Natural killer cell (primary cell): ENCODE data around the gene PCDHB2. TPM values are rescaled to one million over a fixed set of nuclear protein-coding genes. Genes with fewer than 3 reads are reported as not detected.

Experiments used
- ATAC-seq, 3 donors: fragments of 150-1000 bp in 2 of 3; fragments of 200-7000 bp in 1 of 3; cut with Tn5 transposase; 1 replicate in 1 of 3; 2 replicates in 2 of 3; pipeline ENCODE4 v1.10.0; 2021; ENCODE audit warnings: mild to moderate bottlenecking in 2 of 3, moderate library complexity in 2 of 3
- DNase-seq, 2 donors: peaks; one replicate each; pipeline versions ENCODE4 v3.0.0 to v3.0.0-alpha.2; 2013 to 2021; ENCODE audit warnings: mixed read lengths in 1 of 2
- H3K27ac ChIP-seq: one replicate; pipeline ENCODE4 v1.5.1; 2013; ENCODE audit warnings: mild to moderate bottlenecking, low read length
- H3K27me3 ChIP-seq: one replicate; pipeline ENCODE4 v1.6.1; 2013; ENCODE audit warnings: low read length; ENCODE audit not compliant: control insufficient read depth, insufficient read depth
- H3K36me3 ChIP-seq: one replicate; pipeline ENCODE4 v1.6.1; 2013; ENCODE audit warnings: low read length; ENCODE audit not compliant: control insufficient read depth, insufficient read depth
- H3K4me1 ChIP-seq: one replicate; pipeline ENCODE4 v1.6.1; 2013; ENCODE audit warnings: low read length; ENCODE audit not compliant: control insufficient read depth, insufficient read depth
- H3K4me3 ChIP-seq: one replicate; pipeline ENCODE4 v1.5.1; 2013; ENCODE audit warnings: low read length
- H3K9me3 ChIP-seq: one replicate; pipeline ENCODE4 v1.6.1; 2013; ENCODE audit warnings: low read length; ENCODE audit not compliant: control insufficient read depth, insufficient read depth
- H3K27ac Mint-ChIP-seq, 2 donors: one replicate each; pipeline ENCODE4 v1.8.0; 2022; ENCODE audit warnings: mild to moderate bottlenecking in 2 of 2, mixed read lengths in 2 of 2, moderate library complexity in 1 of 2
- H3K27me3 Mint-ChIP-seq, 2 donors: one replicate each; pipeline ENCODE4 v1.8.0; 2022; ENCODE audit warnings: low read depth in 2 of 2, mixed read lengths in 2 of 2
- H3K36me3 Mint-ChIP-seq: one replicate; pipeline ENCODE4 v1.8.0; 2022; ENCODE audit warnings: mixed read lengths
- H3K4me1 Mint-ChIP-seq, 2 donors: one replicate each; pipeline ENCODE4 v1.8.0; 2022; ENCODE audit warnings: mixed read lengths in 2 of 2
- H3K4me3 Mint-ChIP-seq: one replicate; pipeline ENCODE4 v1.8.0; 2022; ENCODE audit warnings: mild to moderate bottlenecking, moderate library complexity, mixed read lengths
- H3K9me3 Mint-ChIP-seq, 2 donors: one replicate each; pipeline ENCODE4 v1.8.0; 2022; ENCODE audit warnings: mixed read lengths in 2 of 2
- WGBS: methylation state at CpG from one replicate; pipeline ENCODE4 v1.1.7; 2013; ENCODE audit warnings: missing lambda C conversion rate; ENCODE audit not compliant: insufficient coverage; 5-methylcytosine and 5-hydroxymethylcytosine counted together
- intact Hi-C: fragments of 100-400 bp; cut with micrococcal nuclease; formaldehyde crosslinking; loops from one replicate; pipeline ENCODE4 v1.14.2; 2022
- total RNA-seq, 4 donors: library from RNA; stranded (reverse); fragments of 120-200 nt in 1 of 4; gene quantifications; one replicate each; pipeline versions ENCODE4 v1.2.3 to v1.2.4, GENCODE V29; 2013 to 2022
- TF ChIP-seq, protein P1 (sequence below): fragments of 200-600 bp; IDR thresholded peaks from one replicate; pipeline ENCODE4 v1.8.0; 2022; ENCODE audit warnings: antibody characterized with exemption

Gene PCDHB2
- not detected for total RNA-seq
- total RNA-seq (2013): 0.14 TPM

DNA sequence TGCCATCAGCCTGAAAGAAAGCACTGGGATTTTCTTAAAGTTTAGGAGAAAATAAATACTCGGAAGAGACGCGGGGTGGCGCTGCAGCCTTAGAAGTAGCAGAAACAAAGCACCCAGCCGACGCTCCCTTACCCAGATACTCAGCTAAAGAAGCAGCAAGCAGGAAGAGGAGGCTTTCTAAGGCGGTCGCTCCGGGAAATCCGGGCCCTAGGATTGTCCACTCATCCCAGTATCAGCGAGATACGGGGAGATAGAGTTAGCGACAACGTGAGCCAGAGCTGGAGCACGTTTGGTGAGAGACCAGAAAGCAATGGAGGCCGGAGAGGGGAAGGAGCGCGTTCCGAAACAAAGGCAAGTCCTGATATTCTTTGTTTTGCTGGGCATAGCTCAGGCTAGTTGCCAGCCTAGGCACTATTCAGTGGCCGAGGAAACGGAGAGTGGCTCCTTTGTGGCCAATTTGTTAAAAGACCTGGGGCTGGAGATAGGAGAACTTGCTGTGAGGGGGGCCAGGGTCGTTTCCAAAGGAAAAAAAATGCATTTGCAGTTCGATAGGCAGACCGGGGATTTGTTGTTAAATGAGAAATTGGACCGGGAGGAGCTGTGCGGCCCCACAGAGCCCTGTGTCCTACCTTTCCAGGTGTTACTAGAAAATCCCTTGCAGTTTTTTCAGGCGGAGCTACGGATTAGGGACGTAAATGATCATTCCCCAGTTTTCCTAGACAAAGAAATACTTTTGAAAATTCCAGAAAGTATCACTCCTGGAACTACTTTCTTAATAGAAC lies at the start of gene PCDHB2:
Gene PCDHB2, plus strand, starts transcription at position 135 of the 782 bp plus-strand sequence. Its CDS starts 176 bp downstream, at position 311.
- TF ChIP-seq, protein P1, sequence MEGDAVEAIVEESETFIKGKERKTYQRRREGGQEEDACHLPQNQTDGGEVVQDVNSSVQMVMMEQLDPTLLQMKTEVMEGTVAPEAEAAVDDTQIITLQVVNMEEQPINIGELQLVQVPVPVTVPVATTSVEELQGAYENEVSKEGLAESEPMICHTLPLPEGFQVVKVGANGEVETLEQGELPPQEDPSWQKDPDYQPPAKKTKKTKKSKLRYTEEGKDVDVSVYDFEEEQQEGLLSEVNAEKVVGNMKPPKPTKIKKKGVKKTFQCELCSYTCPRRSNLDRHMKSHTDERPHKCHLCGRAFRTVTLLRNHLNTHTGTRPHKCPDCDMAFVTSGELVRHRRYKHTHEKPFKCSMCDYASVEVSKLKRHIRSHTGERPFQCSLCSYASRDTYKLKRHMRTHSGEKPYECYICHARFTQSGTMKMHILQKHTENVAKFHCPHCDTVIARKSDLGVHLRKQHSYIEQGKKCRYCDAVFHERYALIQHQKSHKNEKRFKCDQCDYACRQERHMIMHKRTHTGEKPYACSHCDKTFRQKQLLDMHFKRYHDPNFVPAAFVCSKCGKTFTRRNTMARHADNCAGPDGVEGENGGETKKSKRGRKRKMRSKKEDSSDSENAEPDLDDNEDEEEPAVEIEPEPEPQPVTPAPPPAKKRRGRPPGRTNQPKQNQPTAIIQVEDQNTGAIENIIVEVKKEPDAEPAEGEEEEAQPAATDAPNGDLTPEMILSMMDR: no peak
- ATAC-seq (no peak), DNase-seq (no peak)
- Mint-ChIP-seq H3K36me3 (peaks cover 2% of the 10 kb centered on the region), H3K9me3 (peaks cover 6 to 11% of the 10 kb centered on the region in 2 donors), H3K27ac (no peak within 1 kb of the TSS), H3K4me3 (no peak within 1 kb of the TSS), H3K27me3 (peaks cover 0 to 11% of the 10 kb centered on the region in 2 donors), H3K4me1 (no peaks in the 10 kb centered on the region)
- intact Hi-C loops: no loop called here
- no peak within 1 kb of the TSS for H3K4me3 ChIP-seq
- no peaks in the 10 kb centered on the region for H3K36me3 ChIP-seq
- no peaks in the 10 kb centered on the region for H3K4me1 ChIP-seq
- WGBS: 19% methylated on average over 29 of the region's 29 CpGs
- no peak within 1 kb of the TSS for H3K27ac ChIP-seq
- peaks cover 13% of the 10 kb centered on the region for H3K9me3 ChIP-seq
- peaks cover 10% of the 10 kb centered on the region for H3K27me3 ChIP-seq

DNA sequence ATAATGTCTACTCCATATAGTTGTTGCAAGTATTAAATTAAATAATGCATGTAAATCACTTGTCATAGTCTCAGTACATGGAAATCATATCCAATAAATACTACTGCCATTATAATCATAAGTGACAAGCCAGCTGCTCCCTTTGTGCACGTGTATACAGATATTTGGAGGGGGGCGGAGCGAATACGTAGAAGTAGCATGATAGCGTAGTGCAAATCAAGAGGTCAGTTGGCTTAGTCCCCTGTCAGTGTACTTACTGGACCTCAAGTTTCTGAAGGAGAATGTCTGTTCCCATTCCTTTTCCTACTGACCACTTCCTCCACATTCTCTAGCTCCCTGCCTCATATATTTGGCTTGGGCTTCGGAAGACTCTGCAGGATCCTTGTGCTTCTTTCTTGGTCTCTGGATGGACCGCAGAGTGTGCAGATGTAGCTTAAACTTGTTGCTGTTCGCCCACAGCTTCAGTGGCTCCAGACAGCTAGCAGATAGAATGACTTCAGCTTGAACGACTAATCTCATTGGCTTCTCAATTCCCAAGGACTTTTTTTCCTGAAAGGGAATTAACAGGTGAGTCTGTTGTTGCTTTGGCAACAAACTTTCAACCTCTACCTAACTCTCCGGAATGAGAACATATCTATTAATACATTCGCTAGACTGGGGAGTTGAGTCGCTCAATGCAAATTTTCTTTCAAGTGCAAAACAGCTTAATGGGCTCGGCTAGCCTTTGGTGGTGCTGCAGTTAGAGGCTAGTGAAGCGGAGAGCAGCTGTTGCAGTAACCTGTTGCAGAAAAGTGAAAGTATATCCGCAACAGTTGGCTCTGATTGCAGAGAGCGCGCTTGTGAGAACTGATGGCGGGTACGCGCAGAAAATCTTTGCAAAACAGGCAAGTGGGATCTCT lies 43.5 kb upstream of the PCDHB2 start, which contains the start of gene PCDHB1:
Gene PCDHB1, plus strand, starts transcription at position 753 of the 899 bp plus-strand sequence. Its CDS starts 97 bp downstream, at position 850.
- H3K4me1 Mint-ChIP-seq: peaks cover 5 to 6% of the 10 kb centered on the region in 2 donors
- TF ChIP-seq, protein P1: no peak
- peaks cover 0 to 3% of the 10 kb centered on the region in 2 donors for H3K27me3 Mint-ChIP-seq
- H3K9me3 ChIP-seq: peaks cover 18% of the 10 kb centered on the region
- 29% methylated on average over 20 of the region's 20 CpGs for WGBS
- peaks cover 4 to 12% of the 10 kb centered on the region in 2 donors for H3K9me3 Mint-ChIP-seq
- no peak within 1 kb of the TSS for H3K4me3 ChIP-seq
- no peak for DNase-seq
- no peak within 1 kb of the TSS for H3K27ac Mint-ChIP-seq
- intact Hi-C loops: no loop called here
- no peak for ATAC-seq
- H3K27me3 ChIP-seq: peaks cover 8% of the 10 kb centered on the region
- H3K4me3 Mint-ChIP-seq: peak within 1 kb of the TSS; percentile 41
- no peak within 1 kb of the TSS for H3K27ac ChIP-seq
- H3K36me3 ChIP-seq: no peaks in the 10 kb centered on the region
- peaks cover 13% of the 10 kb centered on the region for H3K36me3 Mint-ChIP-seq
- no peaks in the 10 kb centered on the region for H3K4me1 ChIP-seq

DNA sequence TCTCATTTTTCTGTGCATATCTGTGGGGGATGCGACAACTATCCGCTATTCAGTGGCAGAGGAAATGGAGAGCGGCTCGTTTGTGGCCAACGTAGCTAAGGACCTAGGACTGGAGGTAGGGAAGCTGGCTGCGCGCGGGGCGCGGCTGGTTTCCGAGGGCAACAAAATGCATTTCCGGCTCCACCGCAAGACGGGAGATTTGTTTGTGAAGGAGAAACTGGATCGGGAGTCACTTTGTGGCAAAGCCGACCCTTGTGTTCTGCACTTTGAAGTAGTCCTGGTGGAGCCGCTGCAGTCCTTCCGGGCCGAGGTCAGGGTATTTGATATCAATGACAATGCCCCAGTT lies 42.9 kb upstream of the PCDHB2 start:
- intact Hi-C loops: no loop called here
- H3K27me3 Mint-ChIP-seq: peaks cover 0 to 3% of the 10 kb centered on the region in 2 donors
- peaks cover 5 to 6% of the 10 kb centered on the region in 2 donors for H3K4me1 Mint-ChIP-seq
- peaks cover 18% of the 10 kb centered on the region for H3K9me3 ChIP-seq
- H3K4me1 ChIP-seq: no peaks in the 10 kb centered on the region
- peaks cover 4 to 12% of the 10 kb centered on the region in 2 donors for H3K9me3 Mint-ChIP-seq
- no peak overlapping the region for H3K4me3 ChIP-seq
- H3K36me3 Mint-ChIP-seq: peaks cover 13% of the 10 kb centered on the region
- peak overlapping the region; percentile 41 for H3K4me3 Mint-ChIP-seq
- no peaks in the 10 kb centered on the region for H3K36me3 ChIP-seq
- no peak overlapping the region for H3K27ac Mint-ChIP-seq
- peaks cover 8% of the 10 kb centered on the region for H3K27me3 ChIP-seq
- 22% methylated on average over 19 of the region's 19 CpGs for WGBS
- no peak for DNase-seq
- TF ChIP-seq, protein P1: no peak
- no peak for ATAC-seq
- H3K27ac ChIP-seq: no peak overlapping the region
